ENCODE data around the gene FBP2. TPM values are rescaled to one million over a fixed set of nuclear protein-coding genes. Genes with fewer than 3 reads are reported as not detected.
"Not testable (repeated sequence)": the region's sequence is repeated elsewhere in the genome, so short reads cannot be mapped to it uniquely, and the experiment has no call there.

FBP2 gene
- polyA plus RNA-seq, 2 donors, result not detected

- H3K4me3 ChIP-seq (ENCODE audit: low read depth in 1 of 2, low read length in 2 of 2), result no peak overlapping the region
- no peaks in the 10 kb centered on the region for H3K36me3 ChIP-seq (ENCODE audit: control insufficient read depth in 2 of 2, insufficient read depth in 2 of 2, low read length in 1 of 2)
- 68 to 82% methylated on average over 13 to 16 of the region's 16 CpGs for WGBS, 2 donors
- no peaks in the 10 kb centered on the region for H3K9me3 ChIP-seq (ENCODE audit: control insufficient read depth in 2 of 2, insufficient read depth in 1 of 2, low read depth in 1 of 2, low read length in 1 of 2)
- H3K27ac ChIP-seq (ENCODE audit: low read depth in 2 of 2, low read length in 1 of 2), result no peak overlapping the region
- no peaks in the 10 kb centered on the region for H3K4me1 ChIP-seq (ENCODE audit: control insufficient read depth in 2 of 2, insufficient read depth in 2 of 2, low read length in 1 of 2)
- no peaks in the 10 kb centered on the region for H3K27me3 ChIP-seq (ENCODE audit: control insufficient read depth in 1 of 2, insufficient read depth in 2 of 2, low read length in 2 of 2)
Measured at GRCh38 chr9:94554078-94554438, 39.6 kb downstream of the FBP2 start.

GRCh38 chr9:94553029-94553938 lies 40.3 kb downstream of the FBP2 start:
- Histone ChIP-seq H3K4me1 (ENCODE audit: control insufficient read depth in 2 of 2, insufficient read depth in 2 of 2, low read length in 1 of 2) (no peaks in the 10 kb centered on the region), H3K36me3 (ENCODE audit: control insufficient read depth in 2 of 2, insufficient read depth in 2 of 2, low read length in 1 of 2) (no peaks in the 10 kb centered on the region), H3K4me3 (ENCODE audit: low read depth in 1 of 2, low read length in 2 of 2) (no peak overlapping the region), H3K27me3 (ENCODE audit: control insufficient read depth in 1 of 2, insufficient read depth in 2 of 2, low read length in 2 of 2) (no peaks in the 10 kb centered on the region), H3K27ac (ENCODE audit: low read depth in 2 of 2, low read length in 1 of 2) (no peak overlapping the region), H3K9me3 (ENCODE audit: control insufficient read depth in 2 of 2, insufficient read depth in 1 of 2, low read depth in 1 of 2, low read length in 1 of 2) (no peaks in the 10 kb centered on the region)
- WGBS, 2 donors, result 83 to 92% methylated on average over 29 of the region's 29 CpGs

- Histone ChIP-seq H3K9me3 (ENCODE audit: control insufficient read depth in 2 of 2, insufficient read depth in 1 of 2, low read depth in 1 of 2, low read length in 1 of 2) (no peaks in the 10 kb centered on the region), H3K36me3 (ENCODE audit: control insufficient read depth in 2 of 2, insufficient read depth in 2 of 2, low read length in 1 of 2) (no peaks in the 10 kb centered on the region), H3K27me3 (ENCODE audit: control insufficient read depth in 1 of 2, insufficient read depth in 2 of 2, low read length in 2 of 2) (no peaks in the 10 kb centered on the region), H3K27ac (ENCODE audit: low read depth in 2 of 2, low read length in 1 of 2) (no peak overlapping the region), H3K4me1 (ENCODE audit: control insufficient read depth in 2 of 2, insufficient read depth in 2 of 2, low read length in 1 of 2) (no peaks in the 10 kb centered on the region), H3K4me3 (ENCODE audit: low read depth in 1 of 2, low read length in 2 of 2) (no peak overlapping the region)
- 76 to 85% methylated on average over 1 of the region's 1 CpG for WGBS, 2 donors
Measured at GRCh38 chr9:94545940-94546339, 47.7 kb downstream of the FBP2 start.

GRCh38 chr9:94544335-94544734 lies 49.3 kb downstream of the FBP2 start:
- WGBS, 2 donors, result 67 to 86% methylated on average over 2 of the region's 5 CpGs
- not testable (repeated sequence) for H3K4me3 ChIP-seq (ENCODE audit: low read depth in 1 of 2, low read length in 2 of 2); H3K36me3 ChIP-seq (ENCODE audit: control insufficient read depth in 2 of 2, insufficient read depth in 2 of 2, low read length in 1 of 2)

GRCh38 chr9:94538908-94539307 lies 54.7 kb downstream of the FBP2 start:
- Histone ChIP-seq H3K4me3 (ENCODE audit: low read depth in 1 of 2, low read length in 2 of 2) (no peak overlapping the region), H3K36me3 (ENCODE audit: control insufficient read depth in 2 of 2, insufficient read depth in 2 of 2, low read length in 1 of 2) (no peaks in the 10 kb centered on the region), H3K9me3 (ENCODE audit: control insufficient read depth in 2 of 2, insufficient read depth in 1 of 2, low read depth in 1 of 2, low read length in 1 of 2) (no peaks in the 10 kb centered on the region), H3K4me1 (ENCODE audit: control insufficient read depth in 2 of 2, insufficient read depth in 2 of 2, low read length in 1 of 2) (no peaks in the 10 kb centered on the region), H3K27ac (ENCODE audit: low read depth in 2 of 2, low read length in 1 of 2) (no peak overlapping the region), H3K27me3 (ENCODE audit: control insufficient read depth in 1 of 2, insufficient read depth in 2 of 2, low read length in 2 of 2) (no peaks in the 10 kb centered on the region)
- WGBS, 2 donors, result 86 to 92% methylated on average over 4 of the region's 4 CpGs

More at GRCh38 chr9:94544335-94544734, 49.3 kb downstream of the FBP2 start:
- H3K27ac ChIP-seq (ENCODE audit: low read depth in 2 of 2, low read length in 1 of 2); H3K9me3 ChIP-seq (ENCODE audit: control insufficient read depth in 2 of 2, insufficient read depth in 1 of 2, low read depth in 1 of 2, low read length in 1 of 2); H3K4me1 ChIP-seq (ENCODE audit: control insufficient read depth in 2 of 2, insufficient read depth in 2 of 2, low read length in 1 of 2); H3K27me3 ChIP-seq (ENCODE audit: control insufficient read depth in 1 of 2, insufficient read depth in 2 of 2, low read length in 2 of 2): not testable (repeated sequence)

GRCh38 chr9:94534901-94535300 lies 58.7 kb downstream of the FBP2 start:
- H3K36me3 ChIP-seq (ENCODE audit: control insufficient read depth in 2 of 2, insufficient read depth in 2 of 2, low read length in 1 of 2), result no peaks in the 10 kb centered on the region
- WGBS, 2 donors, result 73 to 80% methylated on average over 4 of the region's 4 CpGs
- no peak overlapping the region for H3K27ac ChIP-seq (ENCODE audit: low read depth in 2 of 2, low read length in 1 of 2)
- no peak overlapping the region for H3K4me3 ChIP-seq (ENCODE audit: low read depth in 1 of 2, low read length in 2 of 2)
- no peaks in the 10 kb centered on the region for H3K4me1 ChIP-seq (ENCODE audit: control insufficient read depth in 2 of 2, insufficient read depth in 2 of 2, low read length in 1 of 2)
- no peaks in the 10 kb centered on the region for H3K9me3 ChIP-seq (ENCODE audit: control insufficient read depth in 2 of 2, insufficient read depth in 1 of 2, low read depth in 1 of 2, low read length in 1 of 2)
- no peaks in the 10 kb centered on the region for H3K27me3 ChIP-seq (ENCODE audit: control insufficient read depth in 1 of 2, insufficient read depth in 2 of 2, low read length in 2 of 2)

GRCh38 chr9:94533601-94534000 lies 60.0 kb downstream of the FBP2 start:
- H3K4me1 ChIP-seq (ENCODE audit: control insufficient read depth in 2 of 2, insufficient read depth in 2 of 2, low read length in 1 of 2), result no peaks in the 10 kb centered on the region
- no peaks in the 10 kb centered on the region for H3K27me3 ChIP-seq (ENCODE audit: control insufficient read depth in 1 of 2, insufficient read depth in 2 of 2, low read length in 2 of 2)
- H3K27ac ChIP-seq (ENCODE audit: low read depth in 2 of 2, low read length in 1 of 2), result no peak overlapping the region
- no peaks in the 10 kb centered on the region for H3K9me3 ChIP-seq (ENCODE audit: control insufficient read depth in 2 of 2, insufficient read depth in 1 of 2, low read depth in 1 of 2, low read length in 1 of 2)
- no peak overlapping the region for H3K4me3 ChIP-seq (ENCODE audit: low read depth in 1 of 2, low read length in 2 of 2)
- no peaks in the 10 kb centered on the region for H3K36me3 ChIP-seq (ENCODE audit: control insufficient read depth in 2 of 2, insufficient read depth in 2 of 2, low read length in 1 of 2)
- 86 to 87% methylated on average over 10 of the region's 10 CpGs for WGBS, 2 donors

- no peaks in the 10 kb centered on the region for H3K27me3 ChIP-seq (ENCODE audit: control insufficient read depth in 1 of 2, insufficient read depth in 2 of 2, low read length in 2 of 2)
- no peaks in the 10 kb centered on the region for H3K36me3 ChIP-seq (ENCODE audit: control insufficient read depth in 2 of 2, insufficient read depth in 2 of 2, low read length in 1 of 2)
- WGBS, 2 donors, result 71 to 85% methylated on average over 1 of the region's 1 CpG
- no peak overlapping the region for H3K4me3 ChIP-seq (ENCODE audit: low read depth in 1 of 2, low read length in 2 of 2)
- H3K4me1 ChIP-seq (ENCODE audit: control insufficient read depth in 2 of 2, insufficient read depth in 2 of 2, low read length in 1 of 2), result no peaks in the 10 kb centered on the region
- no peaks in the 10 kb centered on the region for H3K9me3 ChIP-seq (ENCODE audit: control insufficient read depth in 2 of 2, insufficient read depth in 1 of 2, low read depth in 1 of 2, low read length in 1 of 2)
- no peak overlapping the region for H3K27ac ChIP-seq (ENCODE audit: low read depth in 2 of 2, low read length in 1 of 2)
Measured at GRCh38 chr9:94533155-94533554, 60.5 kb downstream of the FBP2 start.

- H3K9me3 ChIP-seq (ENCODE audit: control insufficient read depth in 2 of 2, insufficient read depth in 1 of 2, low read depth in 1 of 2, low read length in 1 of 2), result no peaks in the 10 kb centered on the region
- H3K36me3 ChIP-seq (ENCODE audit: control insufficient read depth in 2 of 2, insufficient read depth in 2 of 2, low read length in 1 of 2), result no peaks in the 10 kb centered on the region
- no peak overlapping the region for H3K27ac ChIP-seq (ENCODE audit: low read depth in 2 of 2, low read length in 1 of 2)
- 93% methylated on average over 4 of the region's 4 CpGs for WGBS, 2 donors
- no peaks in the 10 kb centered on the region for H3K4me1 ChIP-seq (ENCODE audit: control insufficient read depth in 2 of 2, insufficient read depth in 2 of 2, low read length in 1 of 2)
- H3K27me3 ChIP-seq (ENCODE audit: control insufficient read depth in 1 of 2, insufficient read depth in 2 of 2, low read length in 2 of 2), result no peaks in the 10 kb centered on the region
- no peak overlapping the region for H3K4me3 ChIP-seq (ENCODE audit: low read depth in 1 of 2, low read length in 2 of 2)
Measured at GRCh38 chr9:94528886-94529285, 64.7 kb downstream of the FBP2 start.

GRCh38 chr9:94526951-94527350 lies 66.7 kb downstream of the FBP2 start:
- H3K27ac ChIP-seq (ENCODE audit: low read depth in 2 of 2, low read length in 1 of 2), result no peak overlapping the region
- H3K36me3 ChIP-seq (ENCODE audit: control insufficient read depth in 2 of 2, insufficient read depth in 2 of 2, low read length in 1 of 2), result no peaks in the 10 kb centered on the region
- H3K4me3 ChIP-seq (ENCODE audit: low read depth in 1 of 2, low read length in 2 of 2), result no peak overlapping the region
- H3K4me1 ChIP-seq (ENCODE audit: control insufficient read depth in 2 of 2, insufficient read depth in 2 of 2, low read length in 1 of 2), result no peaks in the 10 kb centered on the region
- no peaks in the 10 kb centered on the region for H3K27me3 ChIP-seq (ENCODE audit: control insufficient read depth in 1 of 2, insufficient read depth in 2 of 2, low read length in 2 of 2)
- H3K9me3 ChIP-seq (ENCODE audit: control insufficient read depth in 2 of 2, insufficient read depth in 1 of 2, low read depth in 1 of 2, low read length in 1 of 2), result no peaks in the 10 kb centered on the region
- WGBS, 2 donors, result 69 to 81% methylated on average over 1 of the region's 1 CpG
